Right cardiac atrium (tissue), 5 donors: ENCODE results near the gene UGT1A5. TPM values are rescaled to one million over a fixed set of nuclear protein-coding genes. Genes with fewer than 3 reads are reported as not detected.
"Not testable (repeated sequence)": the region's sequence is repeated elsewhere in the genome, so short reads cannot be mapped to it uniquely, and the experiment has no call there.

Experiments used
- ATAC-seq, 2 donors: fragments of 200-7000 bp; cut with Tn5 transposase; one replicate each; pipeline versions ENCODE4 v1.8.0 to v1.9.1; 2020; ENCODE audit warnings: moderate library complexity in 2 of 2, mild to moderate bottlenecking in 1 of 2
- DNase-seq, 3 donors: peaks; one replicate each; pipeline ENCODE4 v3.0.0-alpha.2; 2020
- H3K27ac ChIP-seq: one replicate; pipeline ENCODE4 v1.5.1; 2013; ENCODE audit warnings: mild to moderate bottlenecking, low read length, control low read depth, moderate library complexity
- H3K27me3 ChIP-seq: one replicate; pipeline ENCODE4 v1.6.1; 2013; ENCODE audit not compliant: control insufficient read depth, insufficient read depth
- H3K4me1 ChIP-seq: one replicate; pipeline ENCODE4 v1.6.1; 2013; ENCODE audit warnings: low read length; ENCODE audit not compliant: control insufficient read depth, insufficient read depth
- H3K4me3 ChIP-seq: one replicate; pipeline ENCODE4 v1.5.1; 2013; ENCODE audit warnings: low read length, control low read depth
- H3K9me3 ChIP-seq: one replicate; pipeline ENCODE4 v1.6.1; 2013; ENCODE audit warnings: low read length; ENCODE audit not compliant: control insufficient read depth
- WGBS: extraction: QIAGEN DNeasy Blood & Tissue Kit; methylation state at CpG from one replicate; pipeline ENCODE4 v1.1.7; 2013; 5-methylcytosine and 5-hydroxymethylcytosine counted together
- intact Hi-C, 4 donors: fragments of 100-400 bp; cut with DNase I; formaldehyde crosslinking; loops; one replicate each; pipeline versions ENCODE4 v1.11.0 to v1.14.0; 2022 to 2023
- polyA plus RNA-seq: library from polyadenylated mRNA; stranded (reverse); fragments of 200-250 nt; gene quantifications from one replicate; pipeline ENCODE4 v1.2.3, GENCODE V29; 2013
- total RNA-seq, 4 donors: library from RNA; stranded (reverse); fragmentation: NEBNext Ultra II Directional; extraction: Animal tissue kit (Norgen Biotek cat#: 25700); gene quantifications; one replicate each; pipeline ENCODE4 v1.2.1, GENCODE V29; 2021
- donor health status: healthy with polysubstance abuse.
- donor health status: DM: no; HTN: yes; CAD: no.
- donor health status: DM: no; HTN: no; CAD: no.
- donor health status: DM: no; HTN: yes; CAD: no; lungs with severe emphysema.
- donor health status: DM: yes; HTN: yes; CAD: no.

Gene UGT1A5
- total and polyA plus RNA-seq, 5 donors: not detected

DNA sequence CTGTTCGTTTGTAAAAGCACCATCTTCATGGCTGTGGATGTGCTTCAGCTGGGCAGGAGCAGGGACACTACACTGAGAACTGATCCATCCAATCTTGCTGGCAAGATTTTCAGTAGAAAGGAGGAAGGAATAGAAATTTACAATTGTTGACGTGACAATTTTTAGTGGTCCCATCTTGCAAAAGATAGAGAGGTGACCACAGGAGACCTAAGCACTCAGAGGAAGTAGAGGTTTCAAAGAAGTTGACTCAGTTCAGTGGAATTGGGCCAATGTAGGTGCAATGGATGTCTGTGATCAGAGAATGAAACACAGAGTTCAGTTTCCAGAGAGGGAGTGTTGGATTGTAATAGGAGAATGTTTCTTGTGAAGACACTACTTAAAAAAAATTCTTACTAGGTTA is 1.4 kb downstream of the UGT1A5 start:
- no peaks in the 10 kb centered on the region for H3K27me3 ChIP-seq
- DNase-seq (no peak), ATAC-seq (no peak)
- intact Hi-C loops: no loop called here
- H3K4me3 ChIP-seq: no peak overlapping the region
- H3K9me3 ChIP-seq: no peaks in the 10 kb centered on the region
- no peaks in the 10 kb centered on the region for H3K4me1 ChIP-seq
- WGBS: 67% methylated on average over 2 of the region's 2 CpGs
- no peak overlapping the region for H3K27ac ChIP-seq

DNA sequence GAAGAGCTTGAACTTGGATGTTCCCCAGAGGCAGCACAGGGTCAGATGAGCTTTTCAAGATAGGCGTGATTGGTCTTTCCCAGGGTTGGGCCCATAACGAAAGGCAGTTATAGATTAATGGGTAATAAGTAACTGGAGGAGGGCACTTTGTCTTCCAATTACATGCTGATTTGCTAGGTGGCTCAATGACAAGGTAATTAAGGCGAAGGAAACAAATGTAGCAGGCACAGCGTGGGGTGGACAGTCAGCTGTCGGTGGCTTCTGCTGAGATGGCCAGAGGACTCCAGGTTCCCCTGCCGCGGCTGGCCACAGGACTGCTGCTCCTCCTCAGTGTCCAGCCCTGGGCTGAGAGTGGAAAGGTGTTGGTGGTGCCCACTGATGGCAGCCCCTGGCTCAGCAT is 5.8 kb downstream of the UGT1A5 start, which contains the start of gene UGT1A4:
TSS of gene UGT1A4 (plus strand) at position 185 of the 400 bp plus-strand sequence. CDS start at position 270, 85 bp downstream.
- 83% methylated on average over 7 of the region's 7 CpGs for WGBS
- DNase-seq (no peak), ATAC-seq (no peak)
- H3K27me3 ChIP-seq: no peaks in the 10 kb centered on the region
- no peak within 1 kb of the TSS for H3K4me3 ChIP-seq
- H3K4me1 ChIP-seq: no peaks in the 10 kb centered on the region
- intact Hi-C loops: no loop called here
- no peak within 1 kb of the TSS for H3K27ac ChIP-seq
- no peaks in the 10 kb centered on the region for H3K9me3 ChIP-seq

DNA sequence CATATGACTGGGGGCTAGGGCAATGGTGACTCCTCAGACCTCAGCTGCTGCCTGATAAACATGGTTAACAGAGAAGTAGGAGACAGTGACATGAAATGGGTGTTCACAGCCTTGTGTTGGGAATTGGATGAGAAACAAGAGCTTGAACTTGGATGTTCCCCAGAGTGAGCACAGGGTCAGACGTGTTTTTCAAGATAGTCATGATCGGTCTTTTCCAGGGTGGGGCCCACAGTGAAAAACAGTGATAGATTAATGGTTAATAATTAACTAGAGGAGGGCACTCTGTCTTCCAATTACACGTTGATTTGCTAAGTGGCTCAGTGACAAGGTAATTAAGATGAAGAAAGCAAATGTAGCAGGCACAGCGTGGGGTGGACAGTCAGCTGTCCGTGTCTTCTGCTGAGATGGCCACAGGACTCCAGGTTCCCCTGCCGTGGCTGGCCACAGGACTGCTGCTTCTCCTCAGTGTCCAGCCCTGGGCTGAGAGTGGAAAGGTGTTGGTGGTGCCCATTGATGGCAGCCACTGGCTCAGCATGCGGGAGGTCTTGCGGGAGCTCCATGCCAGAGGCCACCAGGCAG is 16.1 kb downstream of the UGT1A5 start, which contains the start of gene UGT1A3:
TSS of gene UGT1A3 (plus strand) at position 320 of the 579 bp plus-strand sequence. CDS start at position 405, 85 bp downstream.
- intact Hi-C loops: no loop called here
- H3K9me3 ChIP-seq: no peaks in the 10 kb centered on the region
- WGBS: 74% methylated on average over 8 of the region's 8 CpGs
- H3K4me3 ChIP-seq: no peak within 1 kb of the TSS
- ATAC-seq: no peak
- no peak within 1 kb of the TSS for H3K27ac ChIP-seq
- no peak for DNase-seq
- H3K27me3 ChIP-seq: no peaks in the 10 kb centered on the region
- H3K4me1 ChIP-seq: no peaks in the 10 kb centered on the region

DNA sequence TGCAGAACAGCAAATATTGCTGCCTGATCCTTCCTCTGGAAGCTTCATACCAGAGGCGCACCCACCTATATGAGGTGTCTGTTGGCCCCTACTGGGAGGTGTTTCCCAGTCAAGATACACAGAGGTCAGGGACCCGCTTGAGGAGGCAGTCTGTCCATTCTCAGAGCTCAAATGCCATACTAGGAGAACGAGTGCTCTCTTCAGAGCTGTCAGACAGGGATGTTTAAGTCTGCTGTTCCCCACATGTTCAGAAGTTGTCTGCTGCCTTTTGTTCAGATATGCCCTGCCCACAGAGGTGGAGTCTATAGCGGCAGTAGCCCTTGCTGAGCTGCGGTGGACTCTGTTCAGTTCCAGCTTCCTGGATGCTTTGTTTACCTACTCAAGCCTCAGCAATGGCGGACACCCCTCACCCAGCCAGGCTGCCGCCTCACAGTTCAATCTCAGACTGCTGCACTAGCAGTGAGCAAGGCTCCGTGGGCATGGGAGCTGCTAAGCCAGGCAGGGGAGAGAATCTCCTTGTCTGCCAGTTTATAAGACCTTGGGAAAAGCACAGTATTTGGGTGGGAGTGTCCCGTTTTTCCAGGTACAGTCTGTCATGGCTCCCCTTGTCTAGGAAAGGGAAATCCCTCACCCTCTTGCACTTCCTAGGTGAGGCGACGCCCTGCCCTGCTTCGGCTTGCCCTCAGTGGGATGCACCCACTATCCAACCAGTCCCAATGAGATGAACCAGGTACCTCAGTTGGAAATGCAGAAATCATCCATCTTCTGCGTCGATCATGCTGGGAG is 24.4 kb downstream of the UGT1A5 start:
- DNase-seq, ATAC-seq, H3K9me3 ChIP-seq, H3K27me3 ChIP-seq, H3K4me3 ChIP-seq, H3K27ac ChIP-seq, intact Hi-C loops, H3K4me1 ChIP-seq: not testable (repeated sequence)
- 82% methylated on average over 14 of the region's 14 CpGs for WGBS

DNA sequence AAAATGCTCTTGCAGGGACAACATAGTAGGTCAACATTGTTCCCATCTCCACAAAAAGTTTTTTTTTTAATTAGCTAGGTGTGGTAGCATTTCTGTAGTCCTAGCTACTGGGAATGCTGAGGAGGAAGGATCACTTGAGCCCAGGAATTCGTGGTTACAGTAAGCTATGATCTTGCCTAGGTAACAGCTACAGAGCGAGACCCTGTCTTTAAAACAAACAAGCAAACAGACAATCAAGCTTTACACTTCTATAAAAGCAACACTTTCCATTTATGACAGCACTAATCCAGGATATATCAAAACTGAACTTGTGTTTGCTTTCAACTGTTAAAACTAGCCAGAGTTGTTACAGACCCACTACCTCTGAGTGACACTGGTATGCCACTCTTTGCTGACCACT is 28.2 kb downstream of the UGT1A5 start:
- Histone ChIP-seq H3K9me3 (no peaks in the 10 kb centered on the region), H3K4me3 (no peak overlapping the region), H3K4me1 (no peaks in the 10 kb centered on the region), H3K27ac (no peak overlapping the region), H3K27me3 (no peaks in the 10 kb centered on the region)
- DNase-seq: no peak
- WGBS: 56% methylated on average over 2 of the region's 2 CpGs
- intact Hi-C loops: no loop called here
- ATAC-seq: no peak

DNA sequence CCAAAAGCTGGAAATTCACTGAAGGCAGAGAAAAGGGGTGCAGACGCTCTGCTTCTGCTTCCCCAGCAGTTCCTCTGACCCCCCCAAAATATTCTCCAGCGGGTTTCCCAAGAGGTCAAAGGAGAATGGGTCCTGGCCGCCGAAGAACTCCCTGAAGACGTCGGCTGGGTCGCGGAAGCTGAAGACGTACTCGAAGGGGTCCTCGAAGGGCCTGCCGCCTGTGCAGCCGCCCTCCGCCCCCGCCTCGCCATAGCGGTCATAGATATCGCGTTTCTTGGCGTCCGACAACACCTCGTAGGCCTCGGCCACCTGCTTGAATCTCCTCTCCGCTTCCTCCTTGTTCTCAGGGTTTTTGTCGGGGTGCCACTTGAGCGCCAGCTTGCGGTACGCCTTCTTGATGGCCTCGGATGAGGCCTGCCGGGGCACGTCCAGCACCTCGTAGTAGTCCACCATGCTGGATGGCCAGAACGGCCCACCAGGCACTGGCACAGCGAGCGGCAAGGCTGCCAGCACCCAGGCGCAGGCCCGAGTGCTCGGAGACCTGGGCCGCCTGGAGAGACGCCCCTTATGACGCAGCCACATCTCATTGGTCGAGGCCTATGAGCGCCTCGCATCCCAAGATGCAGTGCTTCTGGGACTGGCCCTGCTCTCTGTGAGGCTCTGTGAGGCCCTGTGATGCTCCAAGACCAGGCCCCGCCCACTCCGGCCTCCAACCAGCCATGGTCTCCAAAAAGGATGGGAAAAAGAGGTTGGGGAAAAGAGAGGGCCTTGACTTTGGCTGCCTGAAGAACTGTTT is 31.0 kb downstream of the UGT1A5 start:
- WGBS: 92% methylated on average over 45 of the region's 46 CpGs
- Histone ChIP-seq H3K9me3 (no peaks in the 10 kb centered on the region), H3K4me3 (no peak overlapping the region), H3K4me1 (no peaks in the 10 kb centered on the region), H3K27me3 (no peaks in the 10 kb centered on the region), H3K27ac (no peak overlapping the region)
- no peak for DNase-seq
- ATAC-seq: no peak
- intact Hi-C loops: no loop called here

DNA sequence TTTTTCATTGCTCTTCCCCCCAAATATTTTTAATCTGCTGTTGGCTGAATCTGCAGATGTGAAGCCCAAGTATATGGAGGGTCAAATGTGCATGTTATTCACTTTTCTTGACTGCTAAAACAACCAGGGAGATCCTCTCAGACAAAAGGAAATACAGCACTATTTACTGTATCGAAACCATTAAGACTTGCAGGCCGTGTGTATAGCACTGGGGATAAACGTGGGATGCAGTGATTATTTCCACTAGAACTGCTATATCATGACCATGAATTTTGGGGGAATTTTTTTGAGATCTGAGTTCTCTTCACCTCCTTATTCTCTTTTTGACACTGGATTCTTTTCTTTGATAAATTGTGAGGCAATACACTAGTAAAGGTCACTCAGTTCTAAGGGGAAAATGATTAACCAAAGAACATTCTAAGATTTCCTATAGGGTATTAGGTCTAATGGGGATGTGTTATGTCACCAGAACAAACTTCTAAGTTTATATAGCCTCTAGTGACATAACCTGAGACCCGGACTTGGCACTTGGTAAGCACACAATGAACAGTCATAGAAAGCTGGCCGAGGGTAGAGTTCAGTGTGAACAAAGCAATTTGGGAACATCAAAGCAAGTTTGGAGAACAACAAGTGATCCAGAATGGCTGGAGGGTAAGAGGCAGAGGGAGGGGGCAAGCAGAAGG is 32.5 kb downstream of the UGT1A5 start:
- WGBS: 77% methylated on average over 5 of the region's 5 CpGs

DNA sequence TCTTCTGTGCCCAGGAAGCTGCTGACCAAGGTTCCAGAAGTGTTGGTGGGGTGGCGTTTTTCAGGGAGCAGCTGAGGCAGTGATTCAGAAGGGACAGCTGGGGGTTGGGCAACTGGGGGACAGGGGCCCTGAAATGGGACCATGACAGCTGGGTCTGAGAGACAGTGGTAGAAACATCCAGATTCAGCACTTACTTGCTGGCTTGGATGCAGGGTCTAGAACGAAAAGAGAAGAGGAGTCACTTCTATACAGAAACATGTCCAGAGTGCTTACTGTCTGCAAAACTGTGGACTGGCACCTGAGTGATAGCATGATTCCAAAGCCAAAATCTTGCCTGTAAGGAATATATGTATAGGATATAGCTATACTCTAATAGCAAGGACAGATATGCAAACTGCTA is 33.1 kb downstream of the UGT1A5 start:
- H3K27me3 ChIP-seq, intact Hi-C loops, H3K4me1 ChIP-seq, H3K4me3 ChIP-seq, H3K9me3 ChIP-seq, H3K27ac ChIP-seq, ATAC-seq, DNase-seq: not testable (repeated sequence)
- WGBS: 61% methylated on average over 2 of the region's 2 CpGs

More for the DNA sequence above, 32.5 kb downstream of the UGT1A5 start:
- no peak for ATAC-seq
- intact Hi-C loops: no loop called here
- Histone ChIP-seq H3K27me3 (no peaks in the 10 kb centered on the region), H3K4me3 (no peak overlapping the region), H3K4me1 (no peaks in the 10 kb centered on the region), H3K9me3 (no peaks in the 10 kb centered on the region), H3K27ac (no peak overlapping the region)
- DNase-seq: no peak

DNA sequence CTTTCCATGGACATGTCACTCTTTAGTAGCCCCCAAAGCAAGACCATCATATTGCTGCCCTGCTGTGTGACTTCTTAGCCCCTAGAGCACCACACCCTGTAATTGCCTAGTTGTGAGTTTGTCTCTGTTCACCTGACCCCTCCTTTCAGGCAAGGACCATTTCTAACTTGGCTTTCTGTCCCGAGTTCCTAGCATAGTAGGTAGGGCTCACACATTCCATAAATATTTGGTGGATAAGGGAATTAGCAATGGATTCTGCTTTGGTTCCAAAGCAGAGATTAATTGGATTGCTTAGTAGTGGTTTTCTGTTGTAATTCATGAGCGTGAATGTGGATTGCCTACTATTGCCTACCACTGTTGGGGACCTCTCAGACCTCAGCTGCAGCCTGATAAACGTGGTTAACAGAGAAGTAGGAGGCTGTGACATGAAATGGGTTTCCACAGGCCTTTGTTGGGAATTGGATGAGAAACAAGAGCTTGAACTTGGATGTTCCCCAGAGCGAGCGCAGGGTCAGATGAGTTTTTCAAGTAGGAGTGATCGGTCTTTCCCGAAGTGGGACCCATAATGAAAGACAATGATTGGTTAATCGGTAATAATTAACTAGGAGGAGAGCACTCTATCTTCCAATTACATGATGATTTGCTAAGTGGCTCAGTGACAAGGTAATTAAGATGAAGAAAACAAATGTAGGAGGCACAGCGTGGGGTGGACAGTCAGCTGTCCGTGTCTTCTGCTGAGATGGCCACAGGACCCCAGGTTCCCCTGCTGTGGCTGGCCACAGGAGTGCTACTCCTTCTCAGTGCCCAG is 34.0 kb downstream of the UGT1A5 start:
- peaks cover 2% of the 10 kb centered on the region for H3K9me3 ChIP-seq
- ATAC-seq: no peak
- intact Hi-C loops: no loop called here
- H3K27ac ChIP-seq: no peak overlapping the region
- no peak for DNase-seq
- WGBS: 71% methylated on average over 10 of the region's 10 CpGs
- H3K4me3 ChIP-seq: no peak overlapping the region
- no peaks in the 10 kb centered on the region for H3K27me3 ChIP-seq
- no peaks in the 10 kb centered on the region for H3K4me1 ChIP-seq

DNA sequence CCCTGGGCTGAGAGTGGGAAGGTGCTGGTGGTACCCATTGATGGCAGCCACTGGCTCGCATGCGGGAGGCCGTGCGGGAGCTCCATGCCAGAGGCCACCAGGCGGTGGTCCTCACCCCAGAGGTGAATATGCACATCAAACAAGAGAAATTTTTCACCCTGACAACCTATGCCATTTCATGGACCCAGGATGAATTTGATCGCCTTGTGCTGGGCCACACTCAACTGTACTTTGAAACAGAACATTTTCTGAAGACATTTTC is 34.5 kb downstream of the UGT1A5 start:
- ATAC-seq (no peak), DNase-seq (no peak)
- H3K4me3 ChIP-seq: no peak overlapping the region
- H3K4me1 ChIP-seq: no peaks in the 10 kb centered on the region
- no peaks in the 10 kb centered on the region for H3K27me3 ChIP-seq
- no peak overlapping the region for H3K27ac ChIP-seq
- intact Hi-C loops: no loop called here
- H3K9me3 ChIP-seq: peaks cover 2% of the 10 kb centered on the region
- 95% methylated on average over 6 of the region's 6 CpGs for WGBS
